Parathyroid adenoma (tissue), 2 donors: ENCODE results near the gene PRDM16.

Source experiments
- H2AFZ ChIP-seq: fragments of 300-600 bp; sonication (generic); one replicate; pipeline ENCODE4 v1.7.0; 2017; ENCODE audit warnings: antibody characterized with exemption, mild to moderate bottlenecking
- H3K27ac ChIP-seq: fragments of 300-600 bp; sonication (generic); one replicate; pipeline ENCODE4 v1.7.0; 2017
- H3K27me3 ChIP-seq: fragments of 300-600 bp; sonication (generic); one replicate; pipeline ENCODE4 v1.7.0; 2017; ENCODE audit warnings: low read length; ENCODE audit not compliant: control insufficient read depth, insufficient read depth
- H3K36me3 ChIP-seq: fragments of 300-600 bp; sonication (generic); one replicate; pipeline ENCODE4 v1.7.0; 2017; ENCODE audit warnings: low read length; ENCODE audit not compliant: control insufficient read depth, insufficient read depth
- H3K4me1 ChIP-seq: fragments of 300-600 bp; sonication (generic); one replicate; pipeline ENCODE4 v1.7.0; 2017; ENCODE audit warnings: control low read depth
- H3K4me2 ChIP-seq: fragments of 300-600 bp; sonication (generic); one replicate; pipeline ENCODE4 v1.7.0; 2017; ENCODE audit warnings: low read length
- H3K4me3 ChIP-seq: fragments of 300-600 bp; sonication (generic); one replicate; pipeline ENCODE4 v1.7.0; 2017; ENCODE audit warnings: low read depth, low read length
- H3K79me2 ChIP-seq: fragments of 300-600 bp; sonication (generic); one replicate; pipeline ENCODE4 v1.7.0; 2017; ENCODE audit warnings: control low read depth
- H3K9ac ChIP-seq: fragments of 300-600 bp; sonication (generic); one replicate; pipeline ENCODE4 v1.7.0; 2017; ENCODE audit warnings: mild to moderate bottlenecking
- H3K9me3 ChIP-seq: fragments of 300-600 bp; sonication (generic); one replicate; pipeline ENCODE4 v1.7.0; 2017; ENCODE audit warnings: low read length; ENCODE audit not compliant: control insufficient read depth
- TF ChIP-seq, protein P1 (sequence below): fragments of 300-600 bp; sonication (generic); IDR thresholded peaks from one replicate; pipeline ENCODE4 v1.7.0; 2017; ENCODE audit warnings: antibody characterized with exemption, mild to moderate bottlenecking
- donor health status: primary hyperparathyroidism.

The PRDM16 gene

DNA sequence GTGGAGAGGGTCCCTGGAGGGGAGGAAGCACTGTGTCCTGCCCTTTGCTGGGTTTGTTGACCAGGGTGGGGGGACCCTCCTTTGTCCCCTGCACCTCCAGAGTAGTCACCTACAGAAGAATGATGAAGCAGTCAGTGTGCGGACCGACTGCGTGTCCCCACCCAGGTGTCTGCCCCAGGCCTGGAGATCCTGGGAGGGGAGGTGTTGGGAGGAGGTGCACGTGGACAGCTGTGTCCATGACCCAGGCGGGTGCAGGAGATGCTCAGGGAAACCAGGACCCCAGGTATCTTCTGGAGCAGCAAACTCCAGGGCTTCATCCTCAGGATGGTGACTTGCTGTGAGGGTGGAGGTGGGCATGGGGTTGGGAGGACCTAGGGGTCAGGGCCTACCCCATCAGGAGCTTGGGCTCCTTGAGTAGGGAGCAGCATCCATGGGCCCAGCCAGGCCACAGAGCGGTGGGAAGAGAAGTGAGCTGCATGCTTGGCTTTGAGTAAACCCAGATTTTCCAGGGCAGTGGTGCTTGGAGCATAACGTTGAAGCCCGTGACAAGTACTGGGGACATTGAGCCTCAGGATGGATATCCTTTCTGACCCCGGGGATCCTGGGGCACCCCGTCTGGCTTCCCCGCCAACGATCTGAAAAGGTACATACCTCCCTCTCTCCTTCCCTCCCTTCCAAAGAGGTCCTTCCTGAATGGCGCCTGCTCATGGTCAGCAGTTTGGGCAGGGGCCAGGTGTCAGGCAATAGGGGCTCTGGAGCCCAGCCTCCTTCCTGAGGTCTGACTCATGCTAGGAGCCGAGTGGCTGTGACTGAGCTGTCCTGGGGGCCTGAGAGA, 34.1 kb upstream of the PRDM16 start:
- H3K9ac ChIP-seq, result no peak overlapping the region
- no peaks in the 10 kb centered on the region for H3K4me1 ChIP-seq
- H3K79me2 ChIP-seq, result no peaks in the 10 kb centered on the region
- H3K36me3 ChIP-seq, result no peaks in the 10 kb centered on the region
- TF ChIP-seq, protein P1, sequence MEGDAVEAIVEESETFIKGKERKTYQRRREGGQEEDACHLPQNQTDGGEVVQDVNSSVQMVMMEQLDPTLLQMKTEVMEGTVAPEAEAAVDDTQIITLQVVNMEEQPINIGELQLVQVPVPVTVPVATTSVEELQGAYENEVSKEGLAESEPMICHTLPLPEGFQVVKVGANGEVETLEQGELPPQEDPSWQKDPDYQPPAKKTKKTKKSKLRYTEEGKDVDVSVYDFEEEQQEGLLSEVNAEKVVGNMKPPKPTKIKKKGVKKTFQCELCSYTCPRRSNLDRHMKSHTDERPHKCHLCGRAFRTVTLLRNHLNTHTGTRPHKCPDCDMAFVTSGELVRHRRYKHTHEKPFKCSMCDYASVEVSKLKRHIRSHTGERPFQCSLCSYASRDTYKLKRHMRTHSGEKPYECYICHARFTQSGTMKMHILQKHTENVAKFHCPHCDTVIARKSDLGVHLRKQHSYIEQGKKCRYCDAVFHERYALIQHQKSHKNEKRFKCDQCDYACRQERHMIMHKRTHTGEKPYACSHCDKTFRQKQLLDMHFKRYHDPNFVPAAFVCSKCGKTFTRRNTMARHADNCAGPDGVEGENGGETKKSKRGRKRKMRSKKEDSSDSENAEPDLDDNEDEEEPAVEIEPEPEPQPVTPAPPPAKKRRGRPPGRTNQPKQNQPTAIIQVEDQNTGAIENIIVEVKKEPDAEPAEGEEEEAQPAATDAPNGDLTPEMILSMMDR, result no peak
- no peak overlapping the region for H3K27ac ChIP-seq
- H3K9me3 ChIP-seq, result no peaks in the 10 kb centered on the region
- H3K4me2 ChIP-seq, result no peak overlapping the region
- H3K4me3 ChIP-seq, result no peak overlapping the region
- H2AFZ ChIP-seq, result no peak overlapping the region
- no peaks in the 10 kb centered on the region for H3K27me3 ChIP-seq

DNA sequence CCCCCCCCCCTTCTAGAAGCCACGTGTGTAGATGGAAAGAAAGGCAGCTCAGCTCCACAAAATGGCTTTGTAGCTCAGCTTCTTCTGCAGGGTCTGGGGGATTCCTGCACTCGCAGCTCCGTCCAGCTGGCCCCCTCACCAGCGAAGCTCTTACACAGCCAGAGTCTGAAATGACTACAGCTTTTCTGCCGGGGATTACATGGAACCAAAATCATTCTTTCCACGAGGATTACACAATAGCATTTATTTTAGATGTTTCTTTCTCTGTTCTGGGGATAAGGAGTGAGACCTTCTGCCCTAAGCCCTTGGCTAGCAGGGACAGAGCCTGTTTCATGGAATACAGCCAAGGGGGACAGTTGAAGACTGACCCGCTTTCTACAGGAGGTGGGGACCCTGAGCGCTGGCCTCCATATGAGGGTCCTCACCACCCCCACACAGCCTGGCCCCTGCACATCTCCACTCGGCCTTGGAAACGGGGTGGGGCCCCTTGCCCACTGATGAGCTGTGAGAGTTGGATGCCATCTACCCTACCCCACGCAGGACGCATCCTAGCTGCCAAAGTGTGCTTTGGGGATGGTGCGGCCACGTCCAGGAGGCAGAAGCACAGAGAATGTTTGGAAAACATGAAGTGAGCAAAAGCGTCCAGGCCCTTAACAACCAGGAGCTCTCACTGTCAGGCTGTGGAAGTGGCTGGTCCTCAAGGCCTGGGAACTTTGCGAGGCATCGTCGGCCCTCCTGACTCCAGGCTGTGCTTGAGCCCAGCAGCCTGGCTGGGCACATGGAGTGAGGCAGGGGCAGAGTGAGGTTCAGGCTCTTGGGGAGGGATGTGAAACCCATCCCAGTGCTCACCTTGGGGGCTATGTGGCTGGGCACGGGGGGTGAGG, 33.2 kb upstream of the PRDM16 start:
- no peak overlapping the region for H3K4me2 ChIP-seq
- H3K4me3 ChIP-seq, result no peak overlapping the region
- no peak overlapping the region for H3K27ac ChIP-seq
- H3K36me3 ChIP-seq, result no peaks in the 10 kb centered on the region
- H3K79me2 ChIP-seq, result no peaks in the 10 kb centered on the region
- TF ChIP-seq, protein P1, result no peak
- no peak overlapping the region for H2AFZ ChIP-seq
- no peak overlapping the region for H3K9ac ChIP-seq
- H3K4me1 ChIP-seq, result no peaks in the 10 kb centered on the region
- H3K27me3 ChIP-seq, result no peaks in the 10 kb centered on the region
- H3K9me3 ChIP-seq, result no peaks in the 10 kb centered on the region

DNA sequence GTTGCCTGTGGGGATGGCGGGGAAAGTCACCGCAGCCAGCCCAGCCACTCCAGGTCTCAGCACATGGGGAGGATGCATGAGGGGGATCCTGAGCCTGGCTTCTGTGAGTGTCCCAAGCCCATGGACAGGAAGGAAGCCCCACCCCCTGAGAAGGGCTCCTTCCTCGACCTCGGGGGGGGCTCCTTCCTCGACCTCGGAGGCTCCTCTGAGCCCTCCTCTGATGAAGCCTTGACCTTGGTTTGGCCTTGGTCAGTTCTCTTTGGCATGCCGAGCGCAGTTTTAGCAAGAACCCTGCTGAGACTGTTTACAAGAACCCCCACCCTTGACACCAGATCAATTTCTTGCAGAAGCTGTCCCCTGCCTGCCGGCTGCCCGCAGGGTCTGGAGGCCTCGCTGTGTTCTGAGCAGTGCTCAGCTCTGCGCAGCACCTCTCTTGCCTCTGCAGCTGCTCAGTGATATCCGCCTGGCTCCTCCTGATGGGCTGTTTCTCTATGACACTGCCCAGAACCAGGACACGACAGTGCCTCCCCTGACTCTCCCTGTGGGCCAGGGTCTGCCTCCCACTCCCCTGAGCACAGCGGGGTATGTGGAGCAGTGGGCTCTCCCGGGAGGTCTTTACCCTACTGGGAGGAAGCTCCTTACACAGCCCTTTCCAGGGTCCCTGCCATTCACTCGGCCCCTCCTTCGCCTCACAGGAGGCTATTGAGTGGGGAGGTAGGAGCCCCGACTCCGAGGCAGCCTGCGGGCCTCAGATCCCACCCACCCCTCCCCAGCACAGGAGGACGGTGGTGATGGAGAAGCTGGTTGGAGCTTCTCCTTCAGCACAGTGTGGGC, 32.3 kb upstream of the PRDM16 start:
- Histone ChIP-seq H3K9ac (no peak overlapping the region), H2AFZ (no peak overlapping the region), H3K79me2 (no peaks in the 10 kb centered on the region), H3K4me1 (no peaks in the 10 kb centered on the region), H3K27ac (no peak overlapping the region), H3K9me3 (no peaks in the 10 kb centered on the region), H3K4me2 (no peak overlapping the region), H3K27me3 (no peaks in the 10 kb centered on the region), H3K4me3 (no peak overlapping the region), H3K36me3 (no peaks in the 10 kb centered on the region)
- TF ChIP-seq, protein P1, result no peak

DNA sequence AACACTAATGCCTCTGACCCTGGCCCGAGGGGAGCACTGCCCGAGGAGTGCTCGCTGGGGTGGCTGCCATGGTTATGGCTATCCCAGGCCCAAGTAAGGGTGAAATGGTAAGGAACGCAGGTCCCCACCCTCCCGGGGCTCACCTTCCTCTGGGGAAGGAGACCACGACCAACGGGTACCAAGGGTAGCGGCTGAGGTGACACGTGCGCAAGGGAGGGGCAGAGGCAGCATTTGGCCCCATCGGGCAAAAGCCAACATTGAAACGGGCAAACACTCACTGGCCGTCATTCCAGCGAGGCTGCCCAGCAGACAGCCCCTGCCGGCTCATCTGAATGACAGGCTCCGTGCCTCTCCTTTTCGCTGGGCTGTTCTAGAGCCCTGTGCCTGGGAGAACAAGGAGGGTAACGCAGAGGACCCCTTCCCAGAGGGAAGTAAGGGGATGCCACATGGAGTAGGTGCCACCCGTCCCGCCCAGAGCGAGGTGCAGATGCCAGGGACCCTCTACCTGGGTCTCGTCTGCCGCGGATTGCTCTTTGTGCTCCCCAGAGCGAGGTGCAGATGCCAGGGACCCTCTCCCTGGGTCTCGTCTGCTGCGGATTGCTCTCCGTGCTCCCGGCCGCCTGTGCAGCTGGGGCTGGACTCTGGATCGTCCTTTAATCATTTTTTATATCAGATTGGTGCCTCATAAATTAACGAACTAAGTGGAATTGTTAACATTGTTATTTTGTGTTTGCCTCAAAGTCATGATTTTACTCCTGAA, 31.5 kb upstream of the PRDM16 start:
- no peak overlapping the region for H3K4me3 ChIP-seq
- no peak overlapping the region for H3K27ac ChIP-seq
- H3K36me3 ChIP-seq, result no peaks in the 10 kb centered on the region
- H3K9me3 ChIP-seq, result no peaks in the 10 kb centered on the region
- no peak overlapping the region for H3K9ac ChIP-seq
- TF ChIP-seq, protein P1, result no peak
- H2AFZ ChIP-seq, result no peak overlapping the region
- H3K27me3 ChIP-seq, result no peaks in the 10 kb centered on the region
- H3K79me2 ChIP-seq, result no peaks in the 10 kb centered on the region
- H3K4me2 ChIP-seq, result no peak overlapping the region
- no peaks in the 10 kb centered on the region for H3K4me1 ChIP-seq
